Measurements from ENCODE around the gene KRT86.
"Not testable (repeated sequence)": the region's sequence is repeated elsewhere in the genome, so short reads cannot be mapped to it uniquely, and the experiment has no call there.

The KRT86 gene

DNA sequence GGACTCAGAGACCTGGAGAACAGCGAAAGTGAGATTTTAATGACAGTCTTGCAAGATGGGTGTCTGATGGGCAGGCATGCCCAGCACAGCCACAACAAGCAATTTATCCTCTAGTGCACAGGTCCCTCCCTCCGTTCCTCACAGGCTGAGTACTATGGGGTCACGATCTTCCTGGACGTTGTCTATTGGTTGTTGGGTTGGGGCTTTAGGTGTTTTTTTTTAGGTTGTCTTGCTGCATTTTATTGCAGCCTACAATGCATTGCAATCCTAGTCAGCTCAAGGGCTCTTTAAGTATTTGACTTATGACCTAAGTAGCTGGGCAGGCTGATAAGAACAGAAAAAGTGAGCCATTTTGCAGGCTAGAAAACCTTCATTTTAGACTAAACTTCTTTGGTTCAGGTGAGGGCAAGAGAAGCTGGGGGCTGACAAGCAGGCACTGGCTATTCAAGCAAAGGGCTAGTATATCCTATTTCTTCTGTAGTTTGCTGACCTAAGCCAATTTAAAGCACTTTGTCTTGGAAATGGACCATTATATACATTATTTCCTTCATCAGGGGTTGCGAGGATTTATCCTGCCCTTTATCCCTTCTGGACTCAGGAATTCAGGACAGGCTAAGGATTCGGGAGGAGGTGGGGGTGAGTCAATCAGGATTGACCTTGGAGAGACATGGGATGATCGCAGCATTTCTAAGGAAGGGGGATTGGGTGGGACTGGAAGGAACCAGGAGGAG, 35.4 kb upstream of the KRT86 start:
- no peak for DNase-seq

DNA sequence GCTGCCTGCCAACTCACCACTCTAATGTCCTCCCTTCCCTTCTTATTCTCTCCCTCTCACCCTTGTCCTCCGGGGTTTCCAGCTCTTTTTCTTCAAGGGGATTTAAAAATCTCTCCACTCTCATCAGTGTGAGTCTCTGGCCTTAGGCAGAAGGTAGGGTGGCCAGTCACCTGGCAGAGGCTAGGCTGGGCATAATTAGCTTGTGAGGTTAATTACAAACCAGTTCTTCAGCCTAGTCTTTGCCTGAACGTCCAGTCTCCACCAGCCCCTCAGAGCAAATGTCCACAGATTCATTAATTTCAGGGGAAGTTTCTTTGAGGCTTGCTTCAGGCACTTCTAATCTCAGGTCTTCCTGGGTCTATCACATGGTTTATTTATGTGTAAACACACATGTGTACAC, 34.7 kb upstream of the KRT86 start:
- no peak for DNase-seq

DNA sequence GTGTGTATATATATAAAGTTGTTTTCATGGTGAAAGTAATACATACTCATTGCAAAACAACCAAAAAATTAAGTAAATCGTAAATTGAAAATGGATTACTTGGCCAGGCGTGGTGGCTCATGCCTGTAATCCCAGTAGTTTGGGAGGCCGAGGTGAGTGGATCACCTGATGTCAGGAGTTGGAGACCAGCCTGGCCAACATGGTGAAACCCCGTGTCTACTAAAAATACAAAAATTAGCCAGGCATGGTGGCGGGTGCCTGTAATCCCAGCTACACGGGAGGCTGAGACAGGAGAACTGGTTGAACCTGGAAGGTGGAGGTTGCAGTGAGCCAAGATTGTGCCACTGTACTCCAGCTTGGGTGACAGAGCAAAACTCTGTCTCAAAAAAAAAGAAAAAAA, 34.2 kb upstream of the KRT86 start:
- DNase-seq: not testable (repeated sequence)

DNA sequence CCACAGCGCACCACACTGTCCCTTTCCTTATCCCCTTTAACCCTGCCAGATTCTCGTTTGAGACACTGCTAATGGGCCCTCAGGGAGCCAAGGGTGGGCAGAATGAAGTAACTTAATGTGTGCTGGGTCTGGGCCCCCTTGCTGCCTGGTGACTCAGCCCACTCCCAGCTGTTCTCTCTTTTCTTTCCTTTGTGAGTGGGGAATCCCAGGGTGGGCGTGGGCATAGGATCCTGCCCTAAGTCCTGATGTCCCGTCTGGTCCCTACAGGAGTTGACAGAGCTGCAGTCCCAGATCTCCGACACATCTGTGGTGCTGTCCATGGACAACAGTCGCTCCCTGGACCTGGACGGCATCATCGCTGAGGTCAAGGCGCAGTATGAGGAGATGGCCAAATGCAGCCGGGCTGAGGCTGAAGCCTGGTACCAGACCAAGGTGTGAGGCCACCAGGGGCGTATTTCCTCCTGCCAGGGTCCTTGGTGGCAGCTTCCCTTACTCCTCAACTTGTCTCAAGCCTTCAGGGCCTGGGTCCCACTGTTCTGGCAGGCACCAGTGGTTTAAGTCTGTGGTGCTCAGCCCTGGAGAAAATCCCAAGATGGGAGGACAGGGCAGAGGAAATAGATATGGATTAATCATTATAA, 33.1 kb upstream of the KRT86 start:
- no peak for DNase-seq

- no peak for DNase-seq
Measured at GRCh38 chr12:52242442-52243258, 31.8 kb upstream of the KRT86 start.

DNA sequence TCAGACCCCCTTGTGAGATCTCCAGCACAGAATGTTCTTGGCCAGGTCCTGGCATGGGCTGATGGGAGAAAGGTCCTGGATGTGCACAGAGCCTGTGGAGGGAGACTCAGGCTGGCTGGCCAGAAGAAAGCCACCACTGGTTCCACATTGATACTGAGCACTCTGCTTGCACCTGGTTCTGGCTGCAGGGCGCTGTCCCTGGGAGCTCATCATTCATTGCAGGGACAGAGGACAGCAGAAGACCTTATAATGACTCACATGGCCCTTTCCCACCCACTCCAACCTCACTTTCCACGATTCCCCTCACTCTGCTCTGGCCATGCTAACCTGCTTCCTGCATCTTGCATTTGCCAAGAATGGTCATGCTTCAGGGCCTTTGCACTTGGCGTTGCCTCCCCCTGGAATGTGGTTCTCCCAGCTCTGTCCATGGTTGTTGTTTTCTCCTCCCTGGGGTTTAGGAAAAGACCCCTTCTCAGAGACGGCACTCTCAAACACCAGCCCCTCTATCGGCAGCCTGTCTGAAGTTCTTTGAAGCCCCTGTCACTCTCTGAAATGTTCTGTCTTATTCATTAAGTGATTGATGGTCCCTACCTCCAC, 31.1 kb upstream of the KRT86 start:
- no peak for DNase-seq

DNA sequence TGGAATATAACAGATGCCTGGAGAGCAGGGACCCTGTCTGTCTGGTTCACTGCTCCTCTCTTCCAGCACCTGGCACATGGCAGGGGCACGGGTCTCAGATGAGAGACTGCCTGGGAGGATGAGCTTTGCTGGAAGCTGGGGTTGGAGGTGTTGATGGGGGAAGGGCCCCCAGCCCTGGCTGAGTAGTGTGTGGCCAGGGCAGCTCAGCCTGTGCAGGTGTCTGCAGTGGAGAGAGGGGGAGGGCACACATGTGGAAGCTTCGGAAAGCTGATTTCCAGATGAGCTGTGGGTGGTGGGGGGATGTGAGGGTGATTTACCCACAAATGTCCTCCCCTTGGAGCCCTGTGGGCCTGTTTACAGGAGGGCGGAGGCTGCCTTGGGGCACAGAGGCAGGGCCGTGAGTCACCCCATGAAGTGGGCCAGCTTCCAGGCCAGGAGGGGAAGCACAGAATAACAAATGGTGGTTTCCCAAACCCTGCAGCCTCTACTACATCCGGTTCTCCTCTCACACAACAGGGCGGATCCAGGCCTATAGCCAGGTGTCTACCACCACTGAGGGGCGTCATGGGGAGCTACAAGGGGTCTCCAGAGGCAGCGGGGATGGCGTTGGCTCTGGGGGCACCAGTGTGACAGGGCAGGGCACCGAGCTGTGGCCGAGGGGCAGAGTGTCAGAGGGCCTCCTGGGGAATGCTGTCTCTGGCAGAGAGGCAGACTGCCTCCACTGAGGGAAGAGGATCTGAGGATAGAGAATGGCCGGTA, 30.4 kb upstream of the KRT86 start:
- no peak for DNase-seq

- DNase-seq: no peak
Measured at GRCh38 chr12:52244615-52244994, 29.8 kb upstream of the KRT86 start.

- no peak for DNase-seq
Measured at GRCh38 chr12:52245259-52245961, 29.0 kb upstream of the KRT86 start.

GRCh38 chr12:52245962-52246569, 28.4 kb upstream of the KRT86 start:
- DNase-seq: no peak

- DNase-seq: peak; percentile 30
Measured at GRCh38 chr12:52246720-52247621, 27.5 kb upstream of the KRT86 start.

GRCh38 chr12:52247622-52248540, 26.6 kb upstream of the KRT86 start:
- DNase-seq: no peak

- DNase-seq: no peak
Measured at GRCh38 chr12:52248541-52249461, 25.6 kb upstream of the KRT86 start.

GRCh38 chr12:52249511-52250047, 24.9 kb upstream of the KRT86 start:
- no peak for DNase-seq

- DNase-seq: no peak
Measured at GRCh38 chr12:52250048-52250990, 24.1 kb upstream of the KRT86 start.

- DNase-seq: no peak
Measured at GRCh38 chr12:52251367-52252051, 22.9 kb upstream of the KRT86 start.

Data from NCI-H748 treated with DMSO at 0.1 percent for 48 hours (cell line).